B cell (primary cell): ENCODE data around the gene NTRK2. TPM values are rescaled to one million over a fixed set of nuclear protein-coding genes. Genes with fewer than 3 reads are reported as not detected.

Experiments used
- ATAC-seq: fragments of 200-7000 bp; cut with Tn5 transposase; one replicate; pipeline ENCODE4 v1.10.0; 2021; ENCODE audit warnings: low read depth, mild to moderate bottlenecking, moderate number of reproducible peaks, moderate library complexity
- CTCF ChIA-PET: fragments of 350-600 bp; sonication (Branson Sonifier 250); formaldehyde crosslinking; loops from one replicate; lab custom pipeline; 2021; ENCODE audit warnings: antibody characterized with exemption, inconsistent platforms; lab: Charles Lee
- POLR2A ChIA-PET: fragments of 350-600 bp; sonication (Branson Sonifier 250); formaldehyde crosslinking; loops from one replicate; lab custom pipeline; 2021; ENCODE audit warnings: antibody characterized with exemption; lab: Charles Lee
- DNase-seq: peaks from one replicate; pipeline ENCODE4 v3.0.0; 2013
- H2AFZ ChIP-seq: 2 replicates; pipeline ENCODE4 v1.6.1; 2012; ENCODE audit warnings: mild to moderate bottlenecking, low read depth, low read length; ENCODE audit not compliant: insufficient read depth, poor library complexity, severe bottlenecking
- H3K27ac ChIP-seq, 2 donors: 1 replicate in 1 of 2; 2 replicates in 1 of 2; pipeline ENCODE4 v1.5.1; 2012 to 2013; ENCODE audit warnings: low read length in 2 of 2, mild to moderate bottlenecking in 2 of 2, moderate library complexity in 1 of 2
- H3K27me3 ChIP-seq, 4 experiments: fragments of 200-600 bp in 1 of 4; sonication (generic) in 1 of 4; replicated peaks in 1 of 4; 1 replicate in 2 of 4; 2 replicates in 2 of 4; pipeline versions ENCODE4 v1.6.1 to v1.7.0; 2013 to 2016; ENCODE audit warnings: low read length in 3 of 4, mild to moderate bottlenecking in 2 of 4, mixed read lengths in 1 of 4, moderate library complexity in 1 of 4; ENCODE audit not compliant: insufficient read depth in 4 of 4, control insufficient read depth in 3 of 4; ENCODE audit errors: control extremely low read depth in 1 of 4
- H3K36me3 ChIP-seq, 2 experiments: replicated peaks in 1 of 2; 1 replicate in 1 of 2; 2 replicates in 1 of 2; pipeline versions ENCODE4 v1.6.1 to v1.7.1; 2013; ENCODE audit warnings: low read length in 1 of 2; ENCODE audit not compliant: insufficient read depth in 2 of 2, control insufficient read depth in 1 of 2; ENCODE audit errors: control extremely low read depth in 1 of 2, extremely low read depth in 1 of 2
- H3K4me1 ChIP-seq, 2 donors: fragments of 200-600 bp in 1 of 2; sonication (generic) in 1 of 2; 1 replicate in 1 of 2; 2 replicates in 1 of 2; pipeline versions ENCODE4 v1.5.1 to v1.6.1; 2013 to 2017; ENCODE audit warnings: low read length in 2 of 2; ENCODE audit not compliant: control insufficient read depth in 2 of 2, insufficient read depth in 2 of 2
- H3K4me2 ChIP-seq: replicated peaks from 2 replicates; pipeline ENCODE3; 2012; ENCODE audit warnings: mild to moderate bottlenecking, low read depth, low read length; ENCODE audit not compliant: poor library complexity, severe bottlenecking
- H3K4me3 ChIP-seq, 5 experiments: fragments of 200-600 bp in 1 of 5; sonication (generic) in 1 of 5; 1 replicate in 3 of 5; 2 replicates in 2 of 5; pipeline versions ENCODE4 v1.5.1 to v1.7.0; 2011 to 2016; ENCODE audit warnings: low read length in 4 of 5, mild to moderate bottlenecking in 4 of 5, low read depth in 2 of 5, control low read depth in 1 of 5, moderate library complexity in 1 of 5; ENCODE audit not compliant: insufficient read depth in 1 of 5; ENCODE audit errors: control extremely low read depth in 1 of 5, extremely low read depth in 1 of 5
- H3K79me2 ChIP-seq: fragments of 200-600 bp; sonication (generic); one replicate; pipeline ENCODE4 v1.6.0; 2016; ENCODE audit warnings: low read length; ENCODE audit not compliant: control insufficient read depth, insufficient read depth
- H3K9ac ChIP-seq: fragments of 200-600 bp; sonication (generic); 2 replicates; pipeline ENCODE4 v1.6.1; 2017; ENCODE audit warnings: mild to moderate bottlenecking, low read length, moderate library complexity
- H3K9me3 ChIP-seq, 3 donors: one replicate each; pipeline versions ENCODE4 v1.6.1 to v1.7.1; 2013; ENCODE audit warnings: low read length in 2 of 3; ENCODE audit not compliant: control insufficient read depth in 2 of 3, insufficient read depth in 1 of 3; ENCODE audit errors: control extremely low read depth in 1 of 3
- H4K20me1 ChIP-seq: 2 replicates; pipeline ENCODE4 v1.6.0; 2012; ENCODE audit warnings: mild to moderate bottlenecking, low read length; ENCODE audit not compliant: insufficient read depth, control insufficient read depth, poor library complexity, severe bottlenecking
- H3K27ac Mint-ChIP-seq: one replicate; pipeline ENCODE4 v1.8.0; 2021; ENCODE audit warnings: mixed read lengths
- H3K27me3 Mint-ChIP-seq: one replicate; pipeline ENCODE4 v1.8.0; 2021; ENCODE audit warnings: mixed read lengths
- H3K4me1 Mint-ChIP-seq: one replicate; pipeline ENCODE4 v1.8.0; 2021; ENCODE audit warnings: mixed read lengths
- H3K4me3 Mint-ChIP-seq: one replicate; pipeline ENCODE4 v1.8.0; 2021; ENCODE audit warnings: mixed read lengths
- H3K9me3 Mint-ChIP-seq: one replicate; pipeline ENCODE4 v1.8.0; 2022; ENCODE audit warnings: mixed read lengths; ENCODE audit not compliant: insufficient read depth
- CTCF ChIP-seq: fragments of 200-600 bp; IDR thresholded peaks from one replicate; pipeline ENCODE4 v1.8.0; 2022; ENCODE audit warnings: antibody characterized with exemption, mild to moderate bottlenecking
- EZH2 ChIP-seq: IDR thresholded peaks from 2 replicates; pipeline ENCODE4 v1.6.1; 2012; ENCODE audit warnings: borderline replicate concordance, low read depth, mild to moderate bottlenecking, moderate library complexity, low read length; ENCODE audit not compliant: insufficient read depth, poor library complexity, severe bottlenecking
- WGBS: methylation state at CpG from one replicate; pipeline ENCODE4 v1.1.5; 2013; ENCODE audit warnings: missing lambda C conversion rate; ENCODE audit not compliant: insufficient coverage; 5-methylcytosine and 5-hydroxymethylcytosine counted together
- intact Hi-C: fragments of 100-400 bp; cut with micrococcal nuclease; formaldehyde crosslinking; loops from one replicate; pipeline ENCODE4 v1.10.0; 2022
- polyA plus RNA-seq: library from polyadenylated mRNA; depleted of rRNA; stranded (reverse); fragments of >200 nt; gene quantifications from 2 replicates; pipeline ENCODE4 v1.2.3, GENCODE V29; 2012
- total RNA-seq, 2 donors: library from RNA; stranded (reverse); fragments of 120-200 nt in 1 of 2; gene quantifications; 1 replicate in 1 of 2; 2 replicates in 1 of 2; pipeline versions ENCODE4 v1.2.3 to v1.2.4, GENCODE V29; 2013 to 2022

NTRK2 gene
- total and polyA plus RNA-seq, 2 donors (not counting 1 experiment from before 2014, with no cell fraction given) = 0.03 to 0.10 TPM

- H3K27me3 ChIP-seq = no peaks in the 10 kb centered on the region
- H3K79me2 ChIP-seq = no peaks in the 10 kb centered on the region
- CTCF ChIA-PET = no interaction called here
- H3K27ac Mint-ChIP-seq = no peak overlapping the region
- H3K36me3 ChIP-seq = no peaks in the 10 kb centered on the region
- no peak overlapping the region for H3K4me2 ChIP-seq
- no peaks in the 10 kb centered on the region for H3K9me3 Mint-ChIP-seq
- H3K4me3 Mint-ChIP-seq = no peak overlapping the region
- H3K9ac ChIP-seq = no peak overlapping the region
- no peaks in the 10 kb centered on the region for H3K9me3 ChIP-seq
- no peaks in the 10 kb centered on the region for H3K4me1 ChIP-seq
- no peak overlapping the region for H3K4me3 ChIP-seq
- TF ChIP-seq EZH2 = no peak
- no peak for TF ChIP-seq CTCF
- H3K27ac ChIP-seq = no peak overlapping the region
- ATAC-seq (no peak), DNase-seq (no peak)
- H2AFZ ChIP-seq = no peak overlapping the region
- WGBS = no CpG with 5 or more reads among the region's 1 CpG
- H3K27me3 Mint-ChIP-seq = no peaks in the 10 kb centered on the region
- H4K20me1 ChIP-seq = no peaks in the 10 kb centered on the region
- intact Hi-C loops = no loop called here
- POLR2A ChIA-PET = no interaction called here
- H3K4me1 Mint-ChIP-seq = no peaks in the 10 kb centered on the region
These were observed 222.4 kb downstream of the NTRK2 start for GRCh38 chr9:84891924-84892323.

- H3K27me3 Mint-ChIP-seq = no peaks in the 10 kb centered on the region
- H3K4me3 Mint-ChIP-seq = no peak overlapping the region
- Histone ChIP-seq H3K27ac (no peak overlapping the region), H2AFZ (no peak overlapping the region), H3K36me3 (no peaks in the 10 kb centered on the region), H3K9ac (no peak overlapping the region), H3K79me2 (no peaks in the 10 kb centered on the region), H3K4me2 (no peak overlapping the region), H3K4me1 (no peaks in the 10 kb centered on the region), H3K4me3 (no peak overlapping the region), H3K9me3 (no peaks in the 10 kb centered on the region), H4K20me1 (no peaks in the 10 kb centered on the region), H3K27me3 (no peaks in the 10 kb centered on the region)
- TF ChIP-seq EZH2 = no peak
- TF ChIP-seq CTCF = no peak
- DNase-seq = no peak
- no peaks in the 10 kb centered on the region for H3K4me1 Mint-ChIP-seq
- ATAC-seq = no peak
- POLR2A ChIA-PET = no interaction called here
- intact Hi-C loops = no loop called here
- H3K9me3 Mint-ChIP-seq = no peaks in the 10 kb centered on the region
- no peak overlapping the region for H3K27ac Mint-ChIP-seq
- CTCF ChIA-PET = no interaction called here
- WGBS = 89% methylated on average over 11 of the region's 13 CpGs
These were observed 224.0 kb downstream of the NTRK2 start for GRCh38 chr9:84893419-84894128.
